ENCODE results near the gene NTN4. TPM values are rescaled to one million over a fixed set of nuclear protein-coding genes. Genes with fewer than 3 reads are reported as not detected.

NTN4 gene
- polyA plus RNA-seq, 1 of the 3 experiments (the other 2 are of a cell fraction): 0.08 TPM

- H3K9ac ChIP-seq: no peak overlapping the region
- H3K9me2 ChIP-seq: no peaks in the 10 kb centered on the region
- 34% methylated on average over 4 of the region's 4 CpGs for WGBS (ENCODE audit: low lambda C conversion rate)
- H3K4me1 ChIP-seq (ENCODE audit: control insufficient read depth in 1 of 2, insufficient read depth in 2 of 2, low read depth in 1 of 2, low read length in 1 of 2): no peaks in the 10 kb centered on the region
- ChIA-PET POLR2A (no interaction called here), CTCF (no interaction called here)
- no peaks in the 10 kb centered on the region for H3K36me3 ChIP-seq (replicated peaks in 1 of 2; ENCODE audit: control insufficient read depth in 1 of 2, insufficient read depth in 2 of 2, low read length in 1 of 2)
- no peak overlapping the region for H3K4me2 ChIP-seq
- DNase-seq: no peak
- H3K27ac ChIP-seq (ENCODE audit: low read depth in 2 of 2, low read length in 1 of 2): no peak overlapping the region
- no peaks in the 10 kb centered on the region for H3K79me2 ChIP-seq (ENCODE audit: insufficient read depth)
- H2AFZ ChIP-seq (ENCODE audit: low read depth): no peak overlapping the region
- TF ChIP-seq CTCF (IDR thresholded peaks at IDR 0.05) (no peak), RFX5 (IDR thresholded peaks at IDR 0.05; ENCODE audit: low read length) (no peak), TEAD4 (IDR thresholded peaks at IDR 0.05; ENCODE audit: borderline replicate concordance, insufficient read depth) (no peak), USF1 (IDR thresholded peaks at IDR 0.05; ENCODE audit: borderline replicate concordance, low read depth) (no peak), CHD2 (IDR thresholded peaks at IDR 0.05; ENCODE audit: low read length, partially characterized antibody) (no peak), GATA2 (CRISPR knock-in tag; IDR thresholded peaks at IDR 0.05) (no peak), RXRA (IDR thresholded peaks at IDR 0.05; ENCODE audit: borderline replicate concordance, low read depth) (no peak)
- no peaks in the 10 kb centered on the region for H3K9me3 ChIP-seq
- no peaks in the 10 kb centered on the region for H3F3A ChIP-seq (replicated peaks; ENCODE audit: insufficient read depth)
- no peak overlapping the region for H3K4me3 ChIP-seq (ENCODE audit: low read depth in 2 of 2, low read length in 1 of 2)
- no peaks in the 10 kb centered on the region for H3K27me3 ChIP-seq (ENCODE audit: insufficient read depth)
- H4K20me1 ChIP-seq (ENCODE audit: insufficient read depth): no peaks in the 10 kb centered on the region
These were observed 16.1 kb downstream of the NTN4 start for GRCh38 chr12:95774311-95775045.

- TF ChIP-seq FOXM1 (IDR thresholded peaks at IDR 0.05; ENCODE audit: low read depth) (no peak), EP300 (IDR thresholded peaks at IDR 0.05; ENCODE audit: borderline replicate concordance in 1 of 2, low read depth in 1 of 2, low read length in 1 of 2) (no peak), POLR2AphosphoS5 (IDR thresholded peaks at IDR 0.05; ENCODE audit: low read depth, low read length) (no peak), FOXJ3 (CRISPR knock-in tag; IDR thresholded peaks at IDR 0.05) (no peak), PBX3 (IDR thresholded peaks at IDR 0.05) (no peak), GABPA (IDR thresholded peaks at IDR 0.05; ENCODE audit: low read depth) (no peak), IRF3 (IDR thresholded peaks at IDR 0.05; ENCODE audit: low read depth, low read length) (no peak), NRF1 (IDR thresholded peaks at IDR 0.05; ENCODE audit: low read depth, low read length) (no peak), SMC3 (IDR thresholded peaks at IDR 0.05; ENCODE audit: low read depth, low read length) (no peak), TEAD4 (IDR thresholded peaks at IDR 0.05; ENCODE audit: borderline replicate concordance, insufficient read depth) (no peak)
- Histone ChIP-seq H3K9me2 (no peaks in the 10 kb centered on the region), H3K4me2 (no peak overlapping the region), H2AFZ (ENCODE audit: low read depth) (no peak overlapping the region), H3K79me2 (ENCODE audit: insufficient read depth) (no peaks in the 10 kb centered on the region), H3K27me3 (ENCODE audit: insufficient read depth) (no peaks in the 10 kb centered on the region), H3K36me3 (replicated peaks in 1 of 2; ENCODE audit: control insufficient read depth in 1 of 2, insufficient read depth in 2 of 2, low read length in 1 of 2) (no peaks in the 10 kb centered on the region), H3K4me1 (ENCODE audit: control insufficient read depth in 1 of 2, insufficient read depth in 2 of 2, low read depth in 1 of 2, low read length in 1 of 2) (no peaks in the 10 kb centered on the region), H3K27ac (ENCODE audit: low read depth in 2 of 2, low read length in 1 of 2) (no peak overlapping the region), H4K20me1 (ENCODE audit: insufficient read depth) (no peaks in the 10 kb centered on the region), H3K4me3 (ENCODE audit: low read depth in 2 of 2, low read length in 1 of 2) (no peak overlapping the region), H3F3A (replicated peaks; ENCODE audit: insufficient read depth) (no peaks in the 10 kb centered on the region), H3K9ac (no peak overlapping the region), H3K9me3 (no peaks in the 10 kb centered on the region)
- no peak for DNase-seq
- ChIA-PET POLR2A (no interaction called here), CTCF (no interaction called here)
- 56% methylated on average over 6 of the region's 6 CpGs for WGBS (ENCODE audit: low lambda C conversion rate)
These were observed 17.2 kb downstream of the NTN4 start for GRCh38 chr12:95773320-95773719.
